Measurements from ENCODE around the gene TNRC6B. TPM values are rescaled to one million over a fixed set of nuclear protein-coding genes. Genes with fewer than 3 reads are reported as not detected.
A peak's percentile ranks its signal among the peaks of the same experiment; 100 is the strongest.
"Not testable (repeated sequence)": the region's sequence is repeated elsewhere in the genome, so short reads cannot be mapped to it uniquely, and the experiment has no call there.

TNRC6B gene
- total RNA-seq, 4 donors from 2014 or later, result 34.5 to 57.0 (median 45.4) TPM

DNA sequence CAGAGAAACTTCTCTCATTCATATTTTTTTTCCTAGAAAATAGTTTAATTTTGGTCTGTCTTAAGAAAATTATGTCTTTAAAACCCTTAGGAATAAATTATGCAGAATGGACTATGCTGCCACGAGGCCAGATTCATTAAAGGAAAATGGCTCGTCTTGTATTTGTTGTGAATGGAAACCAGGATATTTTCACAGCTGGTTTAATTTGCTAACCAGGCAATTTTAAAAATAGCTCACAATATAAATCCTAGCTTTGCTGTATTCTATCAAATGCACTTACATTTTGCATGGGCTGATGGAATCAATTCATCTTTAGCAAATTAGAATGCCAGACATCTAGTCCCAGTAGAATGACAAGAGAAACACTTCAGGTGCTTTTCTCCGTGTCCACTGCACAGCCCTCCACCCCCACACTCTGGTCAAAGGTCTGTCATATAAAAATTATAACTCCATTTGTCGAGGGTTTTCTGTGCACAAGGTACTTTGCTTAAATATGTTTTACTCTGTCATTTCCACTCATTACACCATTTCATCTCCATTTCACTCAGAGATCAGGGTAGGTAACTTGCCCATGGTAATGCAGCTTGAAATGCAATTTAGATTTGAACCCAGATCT, 20.3 kb upstream of the TNRC6B start:
- Histone ChIP-seq H3K27me3 (no peaks in the 10 kb centered on the region), H3K4me1 (peaks cover 0 to 26% (median 24%) of the 10 kb centered on the region in 4 donors), H3K36me3 (peaks cover 0 to 3% (median 0%) of the 10 kb centered on the region in 4 donors), H3K9me3 (no peaks in the 10 kb centered on the region), H3K27ac (replicated peaks in 1 of 4) (peak overlapping the region in 3 of 4 donors; percentile 15 to 52 (median 28)), H3K4me3 (no peak overlapping the region)
- 31% methylated on average over 4 of the region's 4 CpGs for WGBS
- no peak for TF ChIP-seq EP300 (IDR thresholded peaks at IDR 0.05)
- TF ChIP-seq POLR2A (IDR thresholded peaks at IDR 0.05; ENCODE audit: low read depth), result no peak
- TF ChIP-seq, protein P1, sequence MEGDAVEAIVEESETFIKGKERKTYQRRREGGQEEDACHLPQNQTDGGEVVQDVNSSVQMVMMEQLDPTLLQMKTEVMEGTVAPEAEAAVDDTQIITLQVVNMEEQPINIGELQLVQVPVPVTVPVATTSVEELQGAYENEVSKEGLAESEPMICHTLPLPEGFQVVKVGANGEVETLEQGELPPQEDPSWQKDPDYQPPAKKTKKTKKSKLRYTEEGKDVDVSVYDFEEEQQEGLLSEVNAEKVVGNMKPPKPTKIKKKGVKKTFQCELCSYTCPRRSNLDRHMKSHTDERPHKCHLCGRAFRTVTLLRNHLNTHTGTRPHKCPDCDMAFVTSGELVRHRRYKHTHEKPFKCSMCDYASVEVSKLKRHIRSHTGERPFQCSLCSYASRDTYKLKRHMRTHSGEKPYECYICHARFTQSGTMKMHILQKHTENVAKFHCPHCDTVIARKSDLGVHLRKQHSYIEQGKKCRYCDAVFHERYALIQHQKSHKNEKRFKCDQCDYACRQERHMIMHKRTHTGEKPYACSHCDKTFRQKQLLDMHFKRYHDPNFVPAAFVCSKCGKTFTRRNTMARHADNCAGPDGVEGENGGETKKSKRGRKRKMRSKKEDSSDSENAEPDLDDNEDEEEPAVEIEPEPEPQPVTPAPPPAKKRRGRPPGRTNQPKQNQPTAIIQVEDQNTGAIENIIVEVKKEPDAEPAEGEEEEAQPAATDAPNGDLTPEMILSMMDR (IDR thresholded peaks at IDR 0.05), result no peak
- no peak for TF ChIP-seq POLR2AphosphoS5 (IDR thresholded peaks at IDR 0.05)
- DNase-seq (ENCODE audit: extremely low spot score), result peak; percentile 4
- intact Hi-C loops (cut with DNase I), result no loop called here

DNA sequence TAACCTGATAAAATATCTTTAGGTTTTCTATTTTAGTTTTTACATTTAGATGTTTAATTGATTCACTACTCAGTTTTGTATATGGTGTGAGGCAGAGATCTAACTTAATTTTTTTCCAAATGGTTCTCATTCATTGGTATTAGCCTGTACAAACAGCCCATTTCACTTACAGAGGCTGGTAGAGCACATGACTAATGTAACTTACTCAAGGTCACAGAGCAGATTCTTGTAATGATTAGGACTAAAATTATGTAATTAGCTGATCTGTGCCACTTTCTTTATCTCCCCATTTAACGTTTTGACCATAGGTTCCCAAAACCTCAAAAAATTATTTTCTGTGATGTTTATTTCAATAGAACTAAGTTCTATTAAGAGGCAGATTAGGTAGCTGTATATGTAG, 16.5 kb upstream of the TNRC6B start:
- H3K27me3 ChIP-seq, result no peaks in the 10 kb centered on the region
- H3K27ac ChIP-seq (replicated peaks in 1 of 4), result no peak overlapping the region
- H3K4me1 ChIP-seq, result peaks cover 0 to 20% (median 18%) of the 10 kb centered on the region in 4 donors
- WGBS, result 74% methylated on average over 1 of the region's 1 CpG
- TF ChIP-seq POLR2AphosphoS5 (IDR thresholded peaks at IDR 0.05) (no peak), POLR2A (IDR thresholded peaks at IDR 0.05; ENCODE audit: low read depth) (no peak), EP300 (IDR thresholded peaks at IDR 0.05) (no peak)
- TF ChIP-seq, protein P1 (IDR thresholded peaks at IDR 0.05), result no peak
- intact Hi-C loops (cut with DNase I), result no loop called here
- no peak overlapping the region for H3K4me3 ChIP-seq
- H3K9me3 ChIP-seq, result no peaks in the 10 kb centered on the region
- DNase-seq (ENCODE audit: extremely low spot score), result no peak
- peaks cover 0 to 19% (median 8%) of the 10 kb centered on the region in 4 donors for H3K36me3 ChIP-seq

DNA sequence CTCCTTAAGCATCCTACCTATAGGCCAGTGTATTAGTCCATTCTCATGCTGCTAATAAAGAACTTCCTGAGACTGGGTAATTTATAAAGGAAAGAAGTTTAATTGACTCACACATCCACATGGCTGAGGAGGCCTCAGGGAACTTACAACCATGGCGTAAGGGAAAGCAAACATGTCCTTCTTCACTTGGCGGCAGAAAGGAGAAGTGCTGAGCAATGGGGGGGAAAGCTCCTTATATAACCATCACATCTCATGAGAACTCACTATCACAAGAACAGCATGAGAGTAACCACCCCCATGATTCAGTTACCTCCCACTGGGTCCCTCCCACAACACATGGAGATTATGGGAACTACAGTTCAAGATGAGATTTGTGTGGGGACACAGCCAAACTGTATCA, 12.2 kb upstream of the TNRC6B start:
- intact Hi-C loops (cut with DNase I); H3K27me3 ChIP-seq; H3K4me1 ChIP-seq; H3K4me3 ChIP-seq; H3K27ac ChIP-seq (replicated peaks in 1 of 4); H3K9me3 ChIP-seq: not testable (repeated sequence)
- 100% methylated on average over 2 of the region's 2 CpGs for WGBS
- DNase-seq (ENCODE audit: extremely low spot score), result peak; percentile 24
- H3K36me3 ChIP-seq, result peaks cover 0 to 19% (median 8%) of the 10 kb centered on the region in 4 donors

DNA sequence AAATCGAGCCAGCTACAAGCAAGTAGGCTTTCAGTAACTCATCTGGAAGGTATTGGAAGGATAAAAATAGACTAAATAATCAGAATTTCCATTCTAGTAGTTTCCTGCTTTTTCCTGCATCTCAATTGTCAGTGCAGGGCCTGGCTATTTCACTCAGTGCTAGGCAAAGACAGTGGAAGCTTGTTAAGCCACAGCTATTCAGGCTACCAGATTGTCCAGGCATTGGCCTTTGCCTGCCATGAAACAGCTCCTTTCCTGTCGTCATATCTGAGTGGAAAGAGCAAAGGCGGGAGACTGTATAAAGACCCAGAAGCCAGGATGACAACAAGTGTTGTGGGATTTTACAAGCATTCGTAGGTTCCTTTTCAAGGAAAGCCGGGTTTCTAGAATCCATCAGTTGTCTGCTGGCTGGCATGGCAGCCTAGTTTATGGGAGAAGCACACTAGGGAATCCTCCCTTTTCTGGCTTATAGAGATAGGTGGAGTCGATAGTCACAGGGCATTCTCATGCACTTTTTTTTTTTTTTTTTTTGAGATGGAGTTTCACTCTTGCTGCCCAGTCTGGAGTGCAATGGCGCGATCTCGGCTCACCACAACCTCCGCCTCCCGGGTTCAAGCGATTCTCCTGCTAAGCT, 2.0 kb upstream of the TNRC6B start:
- no peaks in the 10 kb centered on the region for H3K27me3 ChIP-seq
- no peak for DNase-seq (ENCODE audit: extremely low spot score)
- no peaks in the 10 kb centered on the region for H3K36me3 ChIP-seq
- H3K9me3 ChIP-seq, result no peaks in the 10 kb centered on the region
- TF ChIP-seq POLR2AphosphoS5 (IDR thresholded peaks at IDR 0.05) (peak; percentile 26 to 28), POLR2A (IDR thresholded peaks at IDR 0.05; ENCODE audit: low read depth) (no peak)
- intact Hi-C loops (cut with DNase I), result no loop called here
- H3K4me1 ChIP-seq, result peaks cover 27 to 45% (median 43%) of the 10 kb centered on the region in 4 donors
- WGBS, result 69% methylated on average over 12 of the region's 12 CpGs
- H3K4me3 ChIP-seq, result no peak overlapping the region
- peak overlapping the region; percentile 73 to 83 (median 80) for H3K27ac ChIP-seq (replicated peaks in 1 of 4)

DNA sequence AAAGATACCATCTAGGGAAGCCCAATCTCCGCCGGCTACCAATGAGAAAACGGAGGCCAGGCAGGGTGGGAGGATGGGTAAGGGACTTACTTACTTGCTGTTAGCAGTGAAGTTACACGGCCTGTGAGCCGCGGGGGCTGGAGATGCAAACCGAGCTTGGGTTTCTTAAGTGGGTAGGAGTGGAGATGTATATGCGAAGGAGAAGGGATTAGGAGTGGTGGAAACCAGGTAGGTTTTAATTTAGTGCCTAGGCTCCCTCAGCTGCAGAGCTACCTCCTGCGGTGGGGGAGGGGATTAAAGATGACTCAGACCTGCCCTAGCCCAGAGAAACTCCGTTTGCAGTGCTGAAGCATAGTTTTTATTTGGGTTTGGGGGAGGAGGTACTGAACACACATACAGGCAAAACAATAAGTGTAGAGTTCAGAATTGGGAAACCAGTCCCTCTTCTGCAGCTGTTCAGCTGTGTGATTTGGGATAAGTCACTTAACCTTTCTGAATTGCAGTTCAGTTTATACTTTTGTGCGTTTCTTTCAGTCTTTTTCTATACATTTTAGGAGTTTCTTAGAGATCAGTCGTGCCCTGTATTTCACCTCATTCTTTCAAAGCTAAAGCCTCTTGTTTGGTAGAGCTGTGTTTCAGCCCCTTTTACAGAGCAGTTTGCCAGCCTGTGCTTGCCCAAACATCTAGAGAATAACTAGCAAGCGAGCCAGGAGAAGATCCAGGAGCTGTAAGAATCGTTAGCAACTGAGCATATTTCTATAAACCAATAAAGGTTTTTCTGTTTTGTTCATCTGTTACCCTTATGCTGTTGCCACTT, 596 bp upstream of the TNRC6B start:
- intact Hi-C loops (cut with DNase I), result no loop called here
- TF ChIP-seq POLR2A (IDR thresholded peaks at IDR 0.05; ENCODE audit: low read depth), result no peak
- TF ChIP-seq, protein P1 (IDR thresholded peaks at IDR 0.05), result peak in 1 of 3 experiments; percentile 5
- peak in 1 of 2 donors; percentile 22 for TF ChIP-seq POLR2AphosphoS5 (IDR thresholded peaks at IDR 0.05)
- DNase-seq (ENCODE audit: extremely low spot score), result no peak
- Histone ChIP-seq H3K27me3 (no peaks in the 10 kb centered on the region), H3K4me1 (peaks cover 39 to 59% (median 57%) of the 10 kb centered on the region in 4 donors), H3K9me3 (no peaks in the 10 kb centered on the region), H3K36me3 (no peaks in the 10 kb centered on the region), H3K27ac (replicated peaks in 1 of 4) (peak overlapping the region; percentile 73 to 83 (median 80)), H3K4me3 (peak overlapping the region; percentile 48 to 68 (median 64))
- 17% methylated on average over 14 of the region's 14 CpGs for WGBS
